H9 (cell line): ENCODE measurements around the gene PRKAG1. TPM values are rescaled to one million over a fixed set of nuclear protein-coding genes. Genes with fewer than 3 reads are reported as not detected.

Experiments
- DNase-seq: peaks from one replicate; pipeline ENCODE4 v3.0.0-alpha.2; 2017
- H2AFZ ChIP-seq: one replicate; pipeline ENCODE4 v1.6.1; 2013; ENCODE audit warnings: mild to moderate bottlenecking, low read length, control low read depth, moderate library complexity
- H2AK5ac ChIP-seq: 2 replicates; pipeline ENCODE4 v1.6.1; 2013; ENCODE audit warnings: low read length, control low read depth, mixed read lengths; ENCODE audit not compliant: insufficient read length
- H2BK120ac ChIP-seq: one replicate; pipeline ENCODE4 v1.6.1; 2013; ENCODE audit warnings: low read depth, mild to moderate bottlenecking, low read length, control low read depth, inconsistent platforms; ENCODE audit not compliant: poor library complexity, severe bottlenecking
- H2BK12ac ChIP-seq: 2 replicates; pipeline ENCODE4 v1.6.1; 2013; ENCODE audit warnings: low read length, control low read depth, mixed read lengths, low read depth; ENCODE audit not compliant: insufficient read length
- H2BK15ac ChIP-seq: 2 replicates; pipeline ENCODE4 v1.6.1; 2013; ENCODE audit warnings: low read depth, low read length, control low read depth
- H2BK20ac ChIP-seq: one replicate; pipeline ENCODE4 v1.6.1; 2013; ENCODE audit warnings: low read depth, mild to moderate bottlenecking, low read length, control low read depth, inconsistent platforms; ENCODE audit not compliant: poor library complexity, severe bottlenecking
- H2BK5ac ChIP-seq: 2 replicates; pipeline ENCODE4 v1.6.1; 2013; ENCODE audit warnings: low read length, control low read depth, mixed read lengths; ENCODE audit not compliant: insufficient read length
- H3K14ac ChIP-seq: 2 replicates; pipeline ENCODE4 v1.6.1; 2013; ENCODE audit warnings: low read length, control low read depth; ENCODE audit not compliant: insufficient read depth
- H3K18ac ChIP-seq: 2 replicates; pipeline ENCODE4 v1.6.1; 2013; ENCODE audit warnings: low read depth, mild to moderate bottlenecking, mixed read lengths, low read length, control low read depth; ENCODE audit not compliant: insufficient read length
- H3K23ac ChIP-seq: 2 replicates; pipeline ENCODE4 v1.6.1; 2013; ENCODE audit warnings: low read length, control low read depth, mixed read lengths, low read depth; ENCODE audit not compliant: insufficient read length
- H3K23me2 ChIP-seq: 2 replicates; pipeline ENCODE4 v1.6.1; 2013; ENCODE audit warnings: low read depth, mild to moderate bottlenecking, mixed read lengths, low read length, control low read depth; ENCODE audit not compliant: insufficient read length, poor library complexity, severe bottlenecking
- H3K27ac ChIP-seq: 2 replicates; pipeline ENCODE4 v1.5.1; 2013; ENCODE audit warnings: low read length, control low read depth, mixed read lengths, low read depth; ENCODE audit not compliant: insufficient read length
- H3K27me3 ChIP-seq: 2 replicates; pipeline ENCODE4 v1.6.1; 2013; ENCODE audit warnings: low read length, control low read depth, inconsistent platforms; ENCODE audit not compliant: insufficient read depth
- H3K4ac ChIP-seq: 2 replicates; pipeline ENCODE4 v1.6.1; 2013; ENCODE audit warnings: low read depth, mild to moderate bottlenecking, control low read depth, inconsistent platforms, low read length, moderate library complexity
- H3K4me1 ChIP-seq: 2 replicates; pipeline ENCODE4 v1.6.1; 2013; ENCODE audit warnings: low read length, control low read depth, inconsistent platforms; ENCODE audit not compliant: insufficient read depth
- H3K4me2 ChIP-seq: 2 replicates; pipeline ENCODE4 v1.6.1; 2013; ENCODE audit warnings: low read length, control low read depth, mixed read lengths; ENCODE audit not compliant: insufficient read length, insufficient read depth
- H3K56ac ChIP-seq: 2 replicates; pipeline ENCODE4 v1.6.1; 2013; ENCODE audit warnings: low read depth, mild to moderate bottlenecking, mixed read lengths, low read length, control low read depth; ENCODE audit not compliant: insufficient read length
- H3K79me1 ChIP-seq: 2 replicates; pipeline ENCODE4 v1.6.1; 2013; ENCODE audit warnings: low read depth, mild to moderate bottlenecking, moderate library complexity, low read length, control low read depth, inconsistent platforms; ENCODE audit not compliant: insufficient read depth, poor library complexity, severe bottlenecking
- H3K79me2 ChIP-seq: 2 replicates; pipeline ENCODE4 v1.6.1; 2013; ENCODE audit warnings: low read length, control low read depth, inconsistent platforms; ENCODE audit not compliant: insufficient read depth
- H3K9ac ChIP-seq: 2 replicates; pipeline ENCODE4 v1.6.1; 2013; ENCODE audit warnings: low read length, control low read depth, mixed read lengths; ENCODE audit not compliant: insufficient read length; ENCODE audit errors: extremely low read depth
- H3K9me3 ChIP-seq: one replicate; pipeline ENCODE4 v1.6.1; 2013; ENCODE audit warnings: low read depth, low read length, inconsistent platforms; ENCODE audit not compliant: control insufficient read depth
- H3T11ph ChIP-seq: one replicate; pipeline ENCODE4 v1.6.1; 2013; ENCODE audit warnings: mild to moderate bottlenecking, low read length, control low read depth, inconsistent platforms
- H4K20me1 ChIP-seq: one replicate; pipeline ENCODE4 v1.6.1; 2013; ENCODE audit not compliant: control insufficient read depth, insufficient read length, insufficient read depth
- H4K5ac ChIP-seq: 2 replicates; pipeline ENCODE4 v1.6.1; 2013; ENCODE audit warnings: low read depth, mild to moderate bottlenecking, mixed read lengths, low read length, control low read depth; ENCODE audit not compliant: insufficient read length
- H4K8ac ChIP-seq: replicated peaks from 2 replicates; pipeline ENCODE4 v1.6.1; 2013; ENCODE audit warnings: low read length, control low read depth, mixed read lengths, low read depth; ENCODE audit not compliant: insufficient read length
- H4K91ac ChIP-seq: 2 replicates; pipeline ENCODE4 v1.6.1; 2013; ENCODE audit warnings: low read depth, mild to moderate bottlenecking, moderate library complexity, mixed read lengths, low read length, control low read depth; ENCODE audit not compliant: insufficient read length
- H3K27ac Mint-ChIP-seq, 3 experiments: 2 replicates in 2 of 3; 3 replicates in 1 of 3; pipeline ENCODE4 v1.8.0; 2020 to 2021; ENCODE audit warnings: mixed read lengths in 3 of 3, mild to moderate bottlenecking in 1 of 3, moderate library complexity in 1 of 3
- H3K27me3 Mint-ChIP-seq: 2 replicates; pipeline ENCODE4 v1.8.0; 2021; ENCODE audit warnings: low read depth, mild to moderate bottlenecking, moderate library complexity, mixed read lengths
- H3K36me3 Mint-ChIP-seq, 3 experiments: 2 replicates in 2 of 3; 3 replicates in 1 of 3; pipeline ENCODE4 v1.8.0; 2020 to 2021; ENCODE audit warnings: low read depth in 3 of 3, mixed read lengths in 3 of 3; ENCODE audit not compliant: insufficient read depth in 1 of 3
- H3K4me1 Mint-ChIP-seq, 2 experiments: 2 replicates each; pipeline ENCODE4 v1.8.0; 2020; ENCODE audit warnings: mixed read lengths in 2 of 2
- H3K4me3 Mint-ChIP-seq, 2 experiments: 2 replicates in 1 of 2; 3 replicates in 1 of 2; pipeline ENCODE4 v1.8.0; 2020 to 2021; ENCODE audit warnings: mild to moderate bottlenecking in 2 of 2, mixed read lengths in 2 of 2, moderate library complexity in 1 of 2
- H3K9me3 Mint-ChIP-seq, 2 experiments: 2 replicates in 1 of 2; 3 replicates in 1 of 2; pipeline ENCODE4 v1.8.0; 2020; ENCODE audit warnings: mild to moderate bottlenecking in 2 of 2, mixed read lengths in 2 of 2, moderate library complexity in 1 of 2
- CTCF ChIP-seq: fragments of 200-600 bp; sonication (generic); conservative IDR thresholded peaks from 3 replicates; pipeline ENCODE4 v1.8.0; 2021; ENCODE audit warnings: antibody characterized with exemption, mild to moderate bottlenecking
- WGBS: extraction: QIAGEN DNeasy Blood & Tissue Kit; methylation state at CpG from one replicate; pipeline ENCODE4 v1.1.7; 2013; ENCODE audit warnings: missing lambda C conversion rate, low lambda C conversion rate, mixed read lengths; ENCODE audit not compliant: insufficient read length; ENCODE audit errors: extremely low coverage; 5-methylcytosine and 5-hydroxymethylcytosine counted together
- total RNA-seq: library from RNA; stranded (reverse); gene quantifications from 2 replicates; pipeline ENCODE4 v1.2.1, GENCODE V29; 2021

The PRKAG1 gene
- total RNA-seq, 1 experiment from 2014 or later: 34.8 TPM

DNA sequence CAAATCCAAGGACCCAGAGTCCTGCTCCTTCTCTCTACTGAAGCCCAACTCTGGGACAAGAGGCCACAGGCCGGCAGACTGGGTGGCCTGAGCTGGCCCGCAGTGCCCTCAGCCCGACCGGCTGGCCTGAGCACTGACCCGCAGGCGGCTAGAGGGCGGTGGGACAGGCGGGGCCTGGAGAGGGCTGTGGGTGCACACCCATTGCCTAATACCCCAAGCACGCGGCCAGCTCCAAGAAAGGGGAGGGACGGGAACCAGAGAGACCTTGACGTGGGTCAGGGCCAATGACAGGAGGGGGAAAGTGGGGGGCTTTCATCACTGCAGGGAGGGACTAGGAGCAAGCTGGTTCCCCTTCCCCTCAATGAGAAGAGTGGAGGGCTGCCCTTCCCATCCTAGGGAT is 45.0 kb downstream of the PRKAG1 start:
- H3T11ph ChIP-seq: no peak overlapping the region
- H3K23me2 ChIP-seq: peaks cover 9% of the 10 kb centered on the region
- H3K36me3 Mint-ChIP-seq: no peaks in the 10 kb centered on the region; a peak in 1 of 7 replicates
- no peak overlapping the region for H4K5ac ChIP-seq
- peaks cover 99% of the 10 kb centered on the region for H3K27me3 Mint-ChIP-seq
- H2AFZ ChIP-seq: no peak overlapping the region
- no peak overlapping the region for H3K27ac Mint-ChIP-seq
- H3K27ac ChIP-seq: no peak overlapping the region
- no peak overlapping the region for H3K18ac ChIP-seq
- H3K79me2 ChIP-seq: no peaks in the 10 kb centered on the region
- no peak overlapping the region for H2BK12ac ChIP-seq
- H3K9ac ChIP-seq: no peak overlapping the region
- DNase-seq: no peak
- no CpG with 5 or more reads among the region's 12 CpGs for WGBS
- H4K20me1 ChIP-seq: no peaks in the 10 kb centered on the region
- TF ChIP-seq CTCF: no peak
- no peak overlapping the region for H3K23ac ChIP-seq
- peaks cover 4% of the 10 kb centered on the region for H3K4me1 ChIP-seq
- H3K14ac ChIP-seq: no peak overlapping the region
- no peaks in the 10 kb centered on the region for H3K9me3 ChIP-seq
- no peak overlapping the region for H2BK20ac ChIP-seq
- no peak overlapping the region for H2BK15ac ChIP-seq
- H2BK120ac ChIP-seq: no peak overlapping the region
- H3K4me2 ChIP-seq: no peak overlapping the region
- no peak overlapping the region for H4K91ac ChIP-seq
- H2AK5ac ChIP-seq: no peak overlapping the region
- H3K27me3 ChIP-seq: peaks cover 91% of the 10 kb centered on the region
- H3K9me3 Mint-ChIP-seq: peaks cover 4 to 5% of the 10 kb centered on the region in 2 experiments; a peak in 4 of 5 replicates
- H3K4me1 Mint-ChIP-seq: peaks cover 34 to 41% of the 10 kb centered on the region in 2 experiments
- no peak overlapping the region for H4K8ac ChIP-seq
- no peaks in the 10 kb centered on the region for H3K79me1 ChIP-seq
- peak overlapping the region in 1 of 2 experiments; percentile 55; a peak in 3 of 5 replicates for H3K4me3 Mint-ChIP-seq
- no peak overlapping the region for H2BK5ac ChIP-seq
- H3K56ac ChIP-seq: no peak overlapping the region
- H3K4ac ChIP-seq: no peak overlapping the region
